ENCODE measurements around the gene MEGF6.

Gene MEGF6

DNA sequence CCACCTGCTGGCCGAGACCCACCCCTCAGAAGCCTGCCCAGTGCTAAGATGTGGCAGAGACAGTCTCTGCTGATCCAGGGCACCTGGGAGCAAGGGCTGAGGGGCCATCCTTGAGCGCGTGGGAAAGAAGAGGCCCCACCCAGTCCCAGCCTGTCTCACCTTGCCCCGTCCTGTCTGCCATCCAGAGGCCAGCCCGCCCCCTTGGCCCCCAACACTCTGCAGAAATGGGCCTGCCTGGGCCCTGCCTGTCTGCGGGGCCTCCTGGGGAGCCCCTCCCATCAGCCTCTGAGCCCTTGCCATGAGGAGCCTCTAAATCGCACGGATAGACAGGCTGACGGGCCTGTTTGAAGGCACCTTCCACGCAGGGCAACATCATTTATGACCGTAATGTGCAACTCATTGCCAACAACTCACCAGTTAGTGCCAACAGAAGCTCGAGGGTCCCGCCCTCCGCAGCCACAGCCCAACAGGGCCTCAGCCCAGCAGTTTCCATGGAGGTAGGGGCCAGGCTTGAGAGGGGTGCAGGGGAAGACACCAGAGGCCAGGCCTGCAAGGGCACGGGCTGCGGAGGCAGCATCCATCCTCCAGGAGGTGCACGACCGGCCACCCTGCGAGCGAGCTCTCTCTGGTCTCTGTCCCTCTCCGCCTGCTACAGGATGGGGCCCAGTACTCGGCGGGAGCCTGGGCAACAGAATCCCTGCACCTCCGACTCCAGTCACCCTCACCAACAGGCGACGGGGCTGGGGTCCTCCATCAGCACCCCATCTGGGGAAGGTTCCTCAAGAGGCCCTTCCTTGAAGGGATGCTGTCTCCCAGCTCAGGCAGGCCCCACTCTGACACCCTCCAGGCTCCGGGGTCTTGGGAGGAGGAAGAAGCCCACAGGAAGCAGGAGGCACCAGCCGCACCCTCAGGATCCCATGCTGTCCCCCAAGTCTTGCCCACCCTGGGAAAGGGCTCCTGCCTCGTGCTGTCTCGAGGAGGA, 78.0 kb downstream of the MEGF6 start:
- DNase-seq: no peak

- no peak for DNase-seq
These were observed 79.4 kb downstream of the MEGF6 start for GRCh38 chr1:3531928-3532327.

DNA sequence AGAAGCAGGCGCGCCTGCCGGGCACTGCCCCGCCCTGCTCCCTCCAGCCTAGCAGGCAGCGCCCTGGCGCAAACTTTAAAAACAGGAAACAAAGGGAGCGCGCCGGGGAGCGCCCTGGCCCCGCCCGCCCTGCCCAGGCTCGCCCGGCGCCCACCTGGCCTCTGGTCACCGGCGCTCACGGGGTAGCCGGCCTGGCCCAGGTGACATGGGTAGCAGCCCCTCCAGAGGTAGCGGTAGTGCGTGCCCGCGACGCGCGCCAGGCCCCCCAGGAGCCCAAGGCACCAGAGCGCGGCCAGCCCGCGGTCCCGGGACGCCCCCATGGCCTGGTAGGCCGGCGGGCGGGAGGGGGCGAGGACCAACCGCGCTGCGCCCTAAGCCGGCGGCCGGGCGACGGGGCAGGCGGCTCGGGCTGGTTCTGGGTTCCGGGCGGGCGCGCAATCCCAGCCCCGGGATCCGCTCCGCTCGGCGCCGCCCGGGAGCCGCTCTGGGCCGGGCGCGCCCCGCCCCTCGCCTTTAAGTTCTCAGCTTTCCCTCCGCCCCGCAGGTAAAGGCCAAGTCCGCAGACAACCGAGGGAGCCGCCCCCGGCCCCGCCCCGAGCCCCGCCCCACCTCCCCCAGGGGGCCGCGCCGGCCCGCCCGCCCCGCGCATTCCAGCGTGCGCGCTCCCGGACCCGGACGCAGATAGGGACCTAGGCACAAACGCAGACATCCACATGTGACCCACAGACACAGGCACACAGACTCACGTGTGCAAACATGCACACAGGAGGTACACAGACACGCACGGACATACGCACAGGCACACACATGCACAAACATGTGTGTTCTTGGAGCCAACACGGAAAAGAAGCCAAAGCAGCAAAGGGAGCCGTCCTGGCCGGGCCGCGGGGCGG, 80.1 kb downstream of the MEGF6 start:
- DNase-seq: peak; percentile 24 to 87 (median 69)

DNA sequence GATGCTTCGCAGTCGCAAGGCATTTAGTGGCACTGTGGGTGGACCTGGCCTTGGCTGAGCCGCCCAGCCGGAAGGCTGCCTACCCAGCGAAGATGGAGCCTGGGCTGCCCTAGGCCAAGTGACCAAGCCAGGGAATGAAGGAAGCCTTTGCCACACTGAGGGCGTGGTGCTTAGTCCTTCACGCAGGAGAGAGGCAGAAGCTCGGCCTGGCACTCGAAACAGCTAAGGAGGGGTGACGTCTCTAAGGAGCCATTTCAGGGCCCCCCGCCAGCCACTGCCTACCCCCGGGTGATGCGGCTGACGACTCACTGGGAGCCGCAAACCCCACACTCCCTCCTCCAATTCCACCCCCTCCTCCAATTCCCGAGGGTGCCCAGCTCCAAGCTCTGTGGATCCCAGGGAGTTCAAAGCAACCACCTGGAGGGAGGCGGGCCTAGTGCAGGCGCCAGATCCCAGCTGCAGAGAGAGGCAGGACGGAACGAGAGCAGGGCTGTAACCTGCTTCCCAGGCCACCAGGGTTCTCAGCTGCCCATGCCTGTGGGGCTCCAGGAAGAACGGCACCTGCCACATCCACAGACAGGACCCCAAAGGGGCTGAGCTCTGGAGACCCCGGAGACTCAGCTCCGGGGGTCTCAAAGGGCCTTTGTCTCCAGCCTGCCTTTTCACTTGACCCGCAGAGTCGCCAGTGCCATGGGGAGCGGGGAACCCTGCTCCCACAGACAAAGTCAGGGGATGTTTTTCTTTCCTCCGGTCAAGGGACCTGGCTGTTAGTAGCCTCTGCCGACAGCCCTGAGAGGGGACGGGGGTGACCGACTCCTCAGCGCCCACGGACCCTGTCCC, 81.0 kb downstream of the MEGF6 start:
- no peak for DNase-seq

DNA sequence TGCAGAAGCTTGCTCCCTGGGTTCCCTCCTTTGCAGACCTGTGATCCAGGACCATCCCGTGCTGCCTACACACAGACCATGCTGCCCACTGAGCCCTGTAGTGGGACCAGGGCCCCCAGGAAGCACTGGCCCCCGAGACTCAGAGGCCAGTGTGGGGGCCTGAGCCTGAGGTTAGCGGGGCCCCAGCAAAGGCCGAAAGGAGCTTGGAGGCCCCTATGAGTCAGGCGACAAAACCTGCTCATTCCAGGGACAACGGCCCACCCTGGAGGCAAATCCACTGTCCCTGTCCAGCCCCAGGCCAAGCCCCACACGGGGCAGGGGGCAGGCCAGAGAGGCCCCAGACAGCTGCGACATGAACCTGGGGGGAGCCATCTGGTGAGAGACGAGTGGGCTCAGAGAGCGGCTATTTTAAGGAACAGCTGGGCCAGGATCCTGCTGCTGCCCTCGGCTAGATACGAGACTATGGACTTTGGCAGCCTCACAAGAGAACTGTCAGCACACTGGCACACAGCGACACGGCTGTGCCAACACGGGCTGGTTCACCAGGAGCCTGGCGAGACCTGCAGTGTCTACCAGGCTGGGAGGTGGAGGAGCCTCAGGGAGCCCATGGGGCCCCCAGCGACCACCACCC, 82.1 kb downstream of the MEGF6 start:
- no peak for DNase-seq

DNA sequence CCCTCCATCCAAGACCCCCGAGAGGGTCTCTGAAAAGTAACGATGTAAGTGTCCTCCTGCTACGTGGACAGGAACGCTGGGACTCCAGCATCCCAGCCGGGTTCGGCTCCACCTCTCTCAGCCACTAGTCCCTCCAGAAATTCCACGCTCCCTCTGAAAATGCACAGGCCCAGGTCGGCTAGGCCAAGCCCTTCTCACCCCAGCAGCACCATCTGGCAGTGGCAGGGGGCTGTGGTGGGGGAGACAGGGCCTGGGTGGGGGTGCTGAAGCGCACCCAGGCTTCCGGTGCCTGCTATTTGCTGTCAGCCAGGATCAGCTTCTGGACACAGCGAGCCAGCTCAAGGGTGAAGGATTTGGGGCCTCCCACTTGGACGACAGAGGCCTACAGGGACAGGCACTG, 83.5 kb downstream of the MEGF6 start:
- no peak for DNase-seq

DNA sequence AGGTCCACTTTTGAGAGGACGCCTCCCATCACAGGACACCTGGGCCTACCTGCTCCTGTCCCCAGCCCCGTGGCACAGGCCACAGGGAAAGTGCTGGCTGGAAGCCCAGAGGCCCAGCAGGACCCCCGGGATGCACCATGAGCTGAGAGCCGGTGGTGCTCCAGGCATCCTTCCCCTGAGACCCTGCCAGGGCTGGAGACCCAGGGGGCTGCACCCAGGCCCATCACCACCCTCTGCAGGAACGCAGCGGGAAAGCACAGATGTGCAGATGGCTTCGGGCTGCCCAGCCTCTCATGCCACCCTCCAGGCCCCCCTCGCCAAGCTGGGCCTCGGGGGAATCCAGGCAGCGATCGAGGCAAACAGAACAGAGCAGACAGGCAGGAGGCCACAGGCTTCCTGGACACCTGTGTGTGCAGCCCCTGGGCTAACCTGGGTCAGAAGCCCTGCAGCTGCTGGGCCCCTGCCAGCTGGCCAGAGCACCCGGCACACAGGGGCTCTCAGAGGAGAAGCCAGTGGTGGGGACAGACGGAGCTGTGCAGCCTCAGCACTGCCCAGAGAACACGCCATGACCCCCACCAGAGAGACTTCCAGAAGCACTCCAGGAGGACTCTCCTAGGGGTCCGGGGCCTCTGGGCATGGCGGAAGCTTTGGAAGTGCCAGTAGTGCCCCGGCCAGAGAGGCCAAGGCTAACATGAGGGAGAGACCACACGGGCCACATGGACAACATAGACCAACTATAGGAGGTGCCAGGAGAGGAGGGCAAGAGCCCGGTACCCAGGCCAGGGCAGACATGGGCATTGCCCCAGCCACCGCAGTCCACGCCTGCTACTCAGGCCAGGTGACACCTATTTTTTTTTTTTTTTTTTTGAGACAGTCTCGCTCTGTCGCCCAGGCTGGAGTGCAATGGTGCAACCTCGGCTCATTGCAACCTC, 85.5 kb downstream of the MEGF6 start:
- no peak for DNase-seq

DNA sequence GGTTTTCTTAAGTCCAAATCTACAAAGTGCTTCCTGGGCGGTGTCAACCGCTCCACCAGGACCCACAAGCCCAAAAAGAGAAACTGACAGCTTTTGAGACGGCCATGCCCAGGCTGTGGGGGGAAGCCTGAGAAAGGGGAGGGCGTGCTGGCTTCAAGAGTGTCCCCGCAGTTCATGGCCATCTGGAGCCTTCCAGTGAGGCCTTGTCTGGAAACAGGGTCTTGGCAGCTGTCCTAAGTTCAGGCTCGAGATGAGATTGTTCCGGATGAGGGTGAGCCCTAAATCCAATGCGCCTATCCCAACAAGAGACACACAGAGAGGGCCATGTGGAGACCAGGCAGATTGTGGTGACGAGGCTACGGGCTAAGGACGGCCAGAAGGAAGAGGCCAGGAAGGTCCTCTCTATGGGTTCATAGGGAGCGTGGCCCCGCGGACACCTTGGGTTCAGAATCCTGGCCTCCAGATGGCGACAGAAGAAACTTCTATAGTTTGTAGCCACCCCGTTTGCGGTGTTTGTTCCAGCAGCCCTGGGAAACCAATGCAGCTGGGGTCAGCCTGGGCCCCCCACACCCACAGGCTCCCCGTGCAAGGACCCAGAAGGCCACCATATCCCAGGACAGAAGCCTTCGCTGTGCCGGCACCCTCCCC, 86.6 kb downstream of the MEGF6 start:
- no peak for DNase-seq

DNA sequence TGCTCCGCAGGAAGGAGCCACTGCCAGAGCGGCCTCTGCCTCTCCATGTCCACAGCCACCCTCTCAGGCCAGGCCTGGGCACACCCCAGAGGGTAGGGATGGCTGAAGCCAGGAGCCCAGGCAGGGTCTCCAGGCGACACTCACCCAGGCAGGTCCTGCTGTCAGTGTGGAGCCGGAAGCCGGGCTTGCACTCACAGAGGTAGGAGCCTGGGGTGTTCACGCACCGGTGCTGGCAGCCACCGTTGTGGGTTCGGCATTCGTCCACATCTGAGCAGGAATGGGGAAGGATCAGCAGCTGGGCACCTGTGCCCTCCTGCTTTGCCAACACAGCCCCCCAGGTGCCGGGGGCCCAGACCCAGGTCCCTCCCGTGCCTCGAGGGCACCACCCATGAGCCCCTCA, 87.3 kb downstream of the MEGF6 start:
- DNase-seq: no peak

DNA sequence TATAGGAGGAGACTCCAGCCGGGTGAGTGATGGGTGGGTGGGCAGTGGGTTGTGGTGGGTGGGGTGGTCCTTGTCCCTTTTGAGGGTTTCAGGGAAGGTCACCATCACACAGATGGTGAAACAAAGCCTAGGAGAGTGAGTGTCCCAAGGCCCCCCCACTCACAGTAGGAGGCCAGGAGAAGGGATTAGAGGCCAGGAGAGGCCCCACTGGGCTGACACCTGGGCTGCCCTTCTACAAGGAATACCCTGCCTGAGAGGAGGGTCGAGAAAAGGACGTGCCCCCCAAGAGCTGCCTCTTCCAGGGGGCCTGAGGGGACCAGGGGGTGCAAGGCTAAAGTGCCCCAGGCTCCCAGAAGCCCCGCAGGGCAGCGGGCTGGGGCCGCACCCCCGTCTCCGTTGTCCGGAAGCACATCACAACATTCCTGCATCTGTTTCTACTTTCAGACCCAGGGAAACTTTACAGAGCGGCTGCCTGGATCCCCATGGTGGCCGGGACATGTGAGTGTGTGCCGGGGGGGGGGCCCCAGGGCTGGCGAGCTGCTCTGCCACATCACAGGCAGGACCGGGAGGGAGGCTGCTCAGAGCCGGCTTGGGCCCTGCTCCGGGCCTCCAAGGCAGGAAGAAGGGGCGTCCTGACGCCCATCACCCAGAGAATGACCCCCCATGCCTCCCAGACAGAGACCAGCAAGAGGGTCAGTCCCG, 88.6 kb downstream of the MEGF6 start:
- no peak for DNase-seq

GRCh38 chr1:3522112-3522511, 89.2 kb downstream of the MEGF6 start:
- no peak for DNase-seq

DNA sequence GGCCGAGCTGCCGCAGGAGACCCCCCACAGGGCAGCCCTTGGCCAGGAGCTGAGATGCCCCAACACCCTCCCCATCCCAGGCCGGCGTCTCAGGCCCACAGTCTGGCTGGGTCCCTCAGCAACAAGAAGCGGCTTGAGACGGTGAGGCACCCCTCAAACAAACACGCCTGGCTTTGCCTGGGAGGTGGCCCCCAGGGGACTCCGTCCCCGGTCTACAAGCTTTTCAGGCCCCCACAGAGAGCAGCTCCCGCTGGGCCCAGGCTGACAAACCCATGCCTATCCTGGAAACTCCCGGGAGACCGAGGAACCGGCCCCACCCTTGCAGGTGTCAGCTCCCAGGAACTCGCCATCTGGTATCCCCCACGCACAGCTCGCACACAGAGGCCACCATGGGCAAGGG, 89.9 kb downstream of the MEGF6 start:
- DNase-seq: no peak

- no peak for DNase-seq
These were observed 90.6 kb downstream of the MEGF6 start for GRCh38 chr1:3520419-3521378.

DNA sequence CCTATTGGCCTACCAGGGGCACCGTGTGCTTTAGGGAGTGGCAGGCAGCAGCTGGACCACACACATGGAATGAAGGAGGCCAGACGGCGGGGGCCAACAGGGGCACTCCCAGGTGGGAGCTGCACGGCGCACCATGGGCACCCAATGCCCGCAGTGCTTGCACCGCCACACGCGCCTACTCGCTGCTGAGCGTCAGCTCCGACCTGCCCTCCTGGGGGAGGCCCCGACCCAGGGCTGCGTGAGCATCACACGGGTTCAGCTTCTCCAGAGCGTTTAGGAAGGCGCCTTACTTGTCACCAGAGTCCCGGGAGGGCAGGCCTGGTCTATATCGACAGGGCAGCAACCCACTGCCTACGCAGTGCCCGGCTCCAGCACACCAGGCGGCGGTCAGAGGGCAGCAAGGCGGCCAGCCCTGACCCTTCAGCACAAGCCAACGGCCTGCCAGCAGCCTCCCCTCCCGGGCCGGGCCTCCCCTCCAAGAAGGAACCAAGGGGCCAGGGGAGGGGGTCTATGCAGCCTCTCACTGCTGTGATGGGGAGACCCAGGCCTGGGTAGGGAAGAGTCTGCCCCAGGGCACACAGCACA, 91.9 kb downstream of the MEGF6 start:
- no peak for DNase-seq

DNA sequence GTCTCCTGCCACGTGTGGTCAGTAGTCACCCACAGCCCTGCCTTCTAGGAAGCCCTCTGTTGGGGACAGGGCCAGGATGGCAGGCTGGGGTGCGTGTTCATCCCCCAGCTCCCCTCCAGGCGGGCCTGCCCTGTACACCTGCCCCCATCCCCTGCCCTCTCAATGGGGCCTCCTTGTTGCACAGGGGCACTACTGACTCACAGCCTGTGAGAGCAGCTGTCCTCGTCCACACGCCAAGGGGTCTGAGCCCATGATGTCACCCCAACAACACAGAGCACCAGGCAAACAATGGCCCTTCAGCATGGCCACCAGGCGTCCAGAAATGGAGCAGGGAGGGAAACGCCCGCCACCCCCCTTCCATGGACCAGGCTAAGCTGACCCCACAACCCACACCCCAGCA, 92.6 kb downstream of the MEGF6 start:
- DNase-seq: no peak

- no peak for DNase-seq
These were observed 93.1 kb downstream of the MEGF6 start for GRCh38 chr1:3518256-3518655.

- DNase-seq: no peak
These were observed 94.2 kb downstream of the MEGF6 start for GRCh38 chr1:3516911-3517675.

- no peak for DNase-seq
These were observed 94.8 kb downstream of the MEGF6 start for GRCh38 chr1:3516481-3516869.

Measured in activated naive CD4-positive, alpha-beta T cell (primary cell).